Prostate gland (tissue), 2 donors: ENCODE data around the gene MKNK2. TPM values are rescaled to one million over a fixed set of nuclear protein-coding genes. Genes with fewer than 3 reads are reported as not detected.
A peak's percentile ranks its signal among the peaks of the same experiment; 100 is the strongest.

Experiments
- DNase-seq: peaks from one replicate; pipeline ENCODE4 v3.0.0-alpha.2; 2019; ENCODE audit warnings: low spot score
- H3K27ac ChIP-seq, 2 donors: fragments of 200-600 bp; sonication (generic); 2 replicates each; pipeline ENCODE4 v1.5.1; 2017 to 2019
- H3K27me3 ChIP-seq: fragments of 200-600 bp; sonication (generic); replicated peaks from 2 replicates; pipeline ENCODE4 v1.5.1; 2019; ENCODE audit not compliant: insufficient read depth
- H3K36me3 ChIP-seq, 2 donors: fragments of 200-600 bp; sonication (generic); 1 replicate in 1 of 2; 2 replicates in 1 of 2; pipeline versions ENCODE4 v1.5.1 to v1.8.1; 2017 to 2019
- H3K4me1 ChIP-seq: fragments of 200-600 bp; sonication (generic); replicated peaks from 2 replicates; pipeline ENCODE4 v1.5.1; 2019
- H3K4me3 ChIP-seq, 2 donors: fragments of 200-600 bp; sonication (generic); 2 replicates each; pipeline ENCODE4 v1.5.1; 2017 to 2019
- H3K9me3 ChIP-seq: fragments of 200-600 bp; sonication (generic); 2 replicates; pipeline ENCODE4 v1.5.1; 2017
- CTCF ChIP-seq, 4 experiments: fragments of 200-600 bp in 2 of 4; fragments of 450-650 bp in 2 of 4; sonication (generic) in 2 of 4; IDR thresholded peaks; 1 replicate in 3 of 4; 2 replicates in 1 of 4; pipeline ENCODE4 v1.5.1; 2016 to 2019; ENCODE audit warnings: antibody characterized with exemption in 4 of 4, mild to moderate bottlenecking in 2 of 4, moderate library complexity in 2 of 4
- POLR2A ChIP-seq: fragments of 450-650 bp; IDR thresholded peaks from one replicate; pipeline ENCODE4 v1.6.1; 2016; ENCODE audit warnings: antibody characterized with exemption, mild to moderate bottlenecking
- POLR2AphosphoS5 ChIP-seq: sonication (generic); formaldehyde crosslinking; IDR thresholded peaks from one replicate; pipeline ENCODE4 v1.6.1; 2017; ENCODE audit warnings: antibody characterized with exemption
- WGBS: methylation state at CpG from one replicate; pipeline ENCODE4 v1.1.5; 2018; 5-methylcytosine and 5-hydroxymethylcytosine counted together
- intact Hi-C: fragments of 100-400 bp; cut with DNase I; formaldehyde crosslinking; loops from one replicate; pipeline ENCODE4 v1.14.2; 2022
- total RNA-seq, 2 donors: library from RNA; depleted of rRNA; stranded (reverse); fragments of >200 nt; gene quantifications; one replicate each; pipeline ENCODE4 v1.1.0, GENCODE V29; 2016

Gene MKNK2
- total RNA-seq, 2 donors from 2014 or later, result 141 to 189 TPM

GRCh38 chr19:2051773-2052704 lies 995 bp upstream of the MKNK2 start:
- peaks cover 38% of the 10 kb centered on the region for H3K4me1 ChIP-seq
- DNase-seq, result peak; percentile 84
- no peaks in the 10 kb centered on the region for H3K36me3 ChIP-seq
- H3K9me3 ChIP-seq, result no peaks in the 10 kb centered on the region
- H3K4me3 ChIP-seq, result peak overlapping the region; percentile 98 to 100
- H3K27ac ChIP-seq, result peak overlapping the region; percentile 99 to 100
- intact Hi-C loops, result no loop called here
- TF ChIP-seq POLR2A (peak; percentile 45), POLR2AphosphoS5 (peak; percentile 77), CTCF (IDR thresholded peaks at IDR 0.05) (peak in 1 of 4 experiments; percentile 4)
- WGBS, result 24% methylated on average over 17 of the region's 18 CpGs
- no peaks in the 10 kb centered on the region for H3K27me3 ChIP-seq

GRCh38 chr19:2050349-2050990 lies 574 bp downstream of the MKNK2 start:
- H3K4me1 ChIP-seq, result peaks cover 45% of the 10 kb centered on the region
- no peaks in the 10 kb centered on the region for H3K9me3 ChIP-seq
- DNase-seq, result no peak
- under 1% methylated on average over 36 of the region's 49 CpGs for WGBS
- H3K27me3 ChIP-seq, result no peaks in the 10 kb centered on the region
- peak overlapping the region; percentile 99 to 100 for H3K27ac ChIP-seq
- TF ChIP-seq CTCF (IDR thresholded peaks at IDR 0.05), result peak in 1 of 4 experiments; percentile 2
- no peak for TF ChIP-seq POLR2AphosphoS5
- intact Hi-C loops, result no loop called here
- peak overlapping the region; percentile 98 to 100 for H3K4me3 ChIP-seq
- no peaks in the 10 kb centered on the region for H3K36me3 ChIP-seq

- TF ChIP-seq POLR2AphosphoS5 (peak; percentile 89), POLR2A (peak; percentile 81), CTCF (IDR thresholded peaks at IDR 0.05) (peak in 2 of 4 experiments; percentile 3 to 35)
- Histone ChIP-seq H3K4me3 (peak overlapping the region; percentile 98 to 100), H3K4me1 (peaks cover 49% of the 10 kb centered on the region), H3K27me3 (no peaks in the 10 kb centered on the region), H3K9me3 (no peaks in the 10 kb centered on the region), H3K27ac (peak overlapping the region; percentile 99 to 100), H3K36me3 (no peaks in the 10 kb centered on the region)
- 0% methylated on average over 15 of the region's 16 CpGs for WGBS
- intact Hi-C loops, result no loop called here
- DNase-seq, result peak; percentile 89
Observed at GRCh38 chr19:2049741-2050348, 1.2 kb downstream of the MKNK2 start.

- DNase-seq, result no peak
- Histone ChIP-seq H3K36me3 (no peaks in the 10 kb centered on the region), H3K4me1 (peaks cover 51% of the 10 kb centered on the region), H3K27me3 (no peaks in the 10 kb centered on the region), H3K27ac (peak overlapping the region; percentile 99 to 100), H3K9me3 (no peaks in the 10 kb centered on the region), H3K4me3 (peak overlapping the region; percentile 98 to 100)
- 16% methylated on average over 20 of the region's 27 CpGs for WGBS
- TF ChIP-seq POLR2A (no peak), POLR2AphosphoS5 (no peak), CTCF (IDR thresholded peaks at IDR 0.05) (no peak)
- intact Hi-C loops, result no loop called here
Observed at GRCh38 chr19:2048959-2049740, 1.9 kb downstream of the MKNK2 start.
